DMS 273 treated with DMSO at 0.1 percent for 48 hours (cell line): ENCODE data around the gene DPF3.

ENCODE experiments used
- DNase-seq: peaks from one replicate; lab custom pipeline; 2025; lab: John Stamatoyannopoulos, UW

The DPF3 gene

DNA sequence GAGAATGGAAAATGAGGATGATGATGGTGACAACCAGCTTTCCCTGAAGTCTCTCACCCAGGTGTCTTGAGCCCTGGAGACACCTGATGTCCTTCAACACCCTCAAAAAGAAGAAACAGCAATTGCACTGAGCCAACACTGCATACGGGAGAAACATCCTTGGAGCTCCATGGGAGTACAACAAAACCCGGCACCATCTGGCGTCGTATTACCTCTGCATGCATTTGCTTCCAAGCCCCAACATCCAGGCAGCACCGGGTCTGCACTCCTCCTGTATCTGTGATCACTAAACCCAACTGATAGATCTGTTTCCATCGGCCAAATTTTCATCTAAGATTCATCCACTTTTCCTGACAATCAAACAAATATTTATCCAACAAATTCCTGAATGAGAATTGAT is 249.9 kb downstream of the DPF3 start:
- peak; percentile 74 for DNase-seq

DNA sequence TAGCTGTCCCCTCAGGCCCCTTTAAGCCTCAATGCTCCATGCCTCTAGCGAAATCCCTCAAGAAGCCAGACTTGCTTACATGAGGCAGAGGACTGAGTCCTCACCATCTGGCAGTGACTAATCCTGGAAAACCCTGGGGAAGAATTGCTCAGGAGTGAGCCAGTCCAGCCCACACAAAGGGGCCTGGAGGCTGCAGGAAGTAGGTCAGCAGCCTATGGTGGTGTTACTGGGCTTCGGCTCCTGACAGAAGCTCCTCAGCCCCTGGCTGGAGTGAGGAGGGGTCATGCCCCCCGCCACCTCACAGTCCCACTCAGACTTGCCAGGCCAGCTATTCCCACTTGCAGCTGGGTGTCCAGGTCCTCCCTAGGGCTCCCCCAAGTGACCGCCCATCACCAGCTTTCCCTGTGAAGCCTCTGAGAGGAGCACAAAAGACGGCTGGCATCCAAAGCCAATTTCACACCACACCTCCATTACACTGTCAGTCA is 250.5 kb downstream of the DPF3 start:
- DNase-seq, result peak; percentile 89

DNA sequence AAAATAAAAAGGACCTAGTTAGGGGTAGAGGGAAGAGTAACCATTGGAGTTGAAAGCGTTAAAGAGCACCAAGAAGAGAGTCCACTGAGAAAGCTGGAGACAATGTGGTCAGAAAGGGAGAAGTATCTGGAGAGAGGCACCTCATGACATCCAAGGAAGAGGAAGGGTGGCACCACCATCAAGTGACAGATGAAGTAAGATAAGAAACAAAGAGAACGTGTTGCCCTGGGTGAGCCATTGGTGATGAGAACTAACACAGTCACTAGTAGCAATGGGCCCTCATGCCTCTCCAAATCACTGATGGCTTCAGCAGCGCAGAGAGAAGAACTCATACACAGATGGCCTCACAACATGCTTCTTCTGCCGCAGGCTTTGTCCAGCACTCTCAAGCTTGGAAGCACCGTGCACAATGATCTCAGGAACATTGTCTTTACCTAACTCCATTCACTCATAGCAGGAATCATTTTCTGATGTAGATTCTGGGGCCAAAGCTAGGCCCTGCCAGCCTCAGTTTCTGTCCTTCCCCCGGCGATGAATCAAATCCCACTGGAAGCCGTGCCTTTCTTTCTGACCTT is 252.9 kb downstream of the DPF3 start:
- DNase-seq, result no peak

DNA sequence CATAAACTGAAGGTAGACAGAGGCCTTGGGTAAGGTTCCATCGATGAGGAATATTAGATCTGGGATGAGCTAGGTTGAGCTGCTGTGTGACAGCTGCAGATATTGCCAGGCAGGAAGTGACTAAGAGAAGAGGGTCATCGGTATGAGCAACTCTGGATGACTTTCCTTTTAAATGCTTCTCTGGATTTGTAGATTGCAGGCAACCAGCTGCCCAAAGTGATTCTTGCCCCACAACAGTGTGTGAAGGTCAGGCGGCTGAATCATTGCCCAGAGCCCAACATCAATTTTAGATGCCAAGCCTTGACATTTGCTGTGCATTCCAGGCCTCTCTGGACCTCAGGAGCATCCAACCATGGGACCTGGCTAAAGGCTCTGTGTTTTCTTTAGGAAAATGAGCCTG is 255.9 kb downstream of the DPF3 start:
- no peak for DNase-seq

DNA sequence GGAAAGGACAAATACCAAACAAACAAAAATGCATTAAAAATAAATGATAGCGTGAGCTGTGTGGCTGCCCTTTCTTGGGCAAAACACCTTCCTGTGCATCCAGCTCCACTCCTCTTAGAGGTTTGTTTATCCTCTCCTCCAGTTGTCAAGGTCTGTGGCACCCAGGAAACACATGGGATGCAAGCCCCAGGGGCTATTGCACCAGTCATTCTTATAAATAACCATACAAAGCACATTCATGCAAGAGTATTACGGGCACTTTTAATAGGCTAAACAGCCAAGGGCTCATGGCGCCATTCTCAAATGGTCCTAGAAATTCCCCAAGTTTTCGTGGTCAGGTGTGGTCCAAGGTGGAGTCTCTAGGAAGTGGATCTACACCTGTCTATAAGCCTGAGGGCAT is 257.0 kb downstream of the DPF3 start:
- no peak for DNase-seq

DNA sequence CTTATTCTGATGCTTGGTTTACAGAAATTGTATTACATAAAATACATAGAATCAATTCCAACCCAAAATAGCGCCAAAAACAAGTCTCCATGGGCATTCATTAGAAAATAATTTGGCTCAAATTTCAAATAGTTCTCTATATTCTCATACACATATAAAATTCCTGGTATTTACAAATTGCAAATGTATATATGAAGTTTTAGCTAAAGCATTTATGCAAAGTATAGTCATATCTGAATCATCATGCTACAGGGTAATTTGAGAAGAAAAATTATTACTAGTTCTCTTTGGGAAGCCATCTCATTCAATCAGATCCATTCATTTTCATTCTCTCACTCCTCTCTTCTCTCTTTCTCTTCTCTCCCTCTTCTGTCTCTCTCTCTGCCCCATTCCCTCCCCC is 257.8 kb downstream of the DPF3 start:
- no peak for DNase-seq

DNA sequence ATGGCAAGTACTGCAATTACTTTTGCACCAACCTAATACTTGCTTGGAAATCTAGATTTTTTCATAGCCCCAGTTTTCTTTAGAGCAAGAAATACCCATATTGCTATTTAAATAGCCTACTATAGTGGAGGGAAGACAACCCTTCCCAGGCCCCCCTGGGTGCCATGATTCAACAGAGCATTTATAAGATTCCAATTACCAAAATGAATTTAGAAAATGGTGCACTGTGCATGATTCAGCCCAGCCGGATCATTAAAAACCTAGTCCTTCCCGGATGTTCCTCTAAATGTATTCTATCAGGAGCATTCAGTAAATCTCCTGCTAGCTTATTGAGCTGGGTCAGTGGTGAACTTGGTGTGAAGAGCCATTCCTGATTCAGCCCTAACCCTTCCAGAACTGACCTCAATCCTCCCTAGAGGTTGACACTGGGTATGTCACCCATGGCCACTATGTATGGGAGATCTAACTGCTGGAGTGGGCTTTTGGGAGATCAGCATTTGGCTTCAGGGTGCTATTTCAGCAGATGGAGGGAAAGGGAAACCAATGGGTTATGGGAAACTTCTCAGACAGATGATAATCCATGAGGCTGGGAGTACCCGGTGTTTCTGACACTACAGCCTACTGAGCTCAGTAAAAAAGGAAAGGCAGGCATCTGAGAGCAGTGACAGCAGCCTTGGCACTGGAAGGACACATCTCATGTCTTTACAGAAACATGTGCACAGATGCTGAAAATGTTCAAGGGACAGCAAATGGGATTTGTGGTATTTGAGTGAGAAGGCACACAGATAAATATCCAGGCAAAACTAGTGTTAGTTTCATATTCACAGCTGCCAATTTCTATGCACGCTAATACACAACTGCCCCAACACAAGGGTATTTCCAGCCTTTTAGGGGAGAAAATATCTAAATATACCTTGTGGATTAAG is 258.9 kb downstream of the DPF3 start:
- DNase-seq, result no peak

DNA sequence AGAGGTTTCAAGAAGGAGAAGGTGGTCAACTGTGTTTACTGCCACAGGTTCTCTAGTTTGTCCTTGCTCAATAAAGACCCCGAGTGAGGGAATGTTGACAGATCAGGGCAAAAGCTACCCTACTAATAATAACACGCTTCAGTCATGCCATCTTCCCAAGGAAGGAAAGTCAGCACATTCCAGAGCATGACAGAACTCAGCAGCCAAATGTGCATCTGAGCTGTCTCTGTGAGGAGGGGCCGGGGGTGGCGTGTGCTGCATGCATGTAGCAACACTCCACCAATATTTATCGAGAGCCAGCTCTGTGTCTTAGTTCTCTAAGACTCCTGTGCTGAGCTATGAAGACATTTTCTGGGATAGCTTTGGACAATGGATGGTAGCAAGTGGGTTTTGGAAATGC is 260.4 kb downstream of the DPF3 start:
- no peak for DNase-seq

DNA sequence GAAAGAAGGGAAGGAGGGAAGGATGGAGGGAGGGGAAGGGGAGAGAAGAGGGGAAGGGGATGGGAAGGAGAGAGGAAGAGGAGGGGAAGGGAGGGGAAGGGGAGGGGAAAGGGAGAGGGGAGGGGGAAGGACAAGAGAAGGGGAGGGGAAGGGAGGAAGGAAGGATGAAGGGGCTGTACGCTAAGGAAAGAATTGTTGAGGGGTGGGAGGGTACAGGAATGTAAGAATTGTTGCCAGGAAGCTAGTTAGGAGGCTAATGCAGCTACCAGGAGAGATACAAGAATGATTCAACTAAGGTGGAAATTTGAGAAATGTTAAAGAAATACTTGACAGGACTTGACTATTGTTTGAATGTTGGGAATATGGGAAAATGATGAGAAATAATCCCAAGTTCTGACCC is 261.2 kb downstream of the DPF3 start:
- DNase-seq, result no peak

DNA sequence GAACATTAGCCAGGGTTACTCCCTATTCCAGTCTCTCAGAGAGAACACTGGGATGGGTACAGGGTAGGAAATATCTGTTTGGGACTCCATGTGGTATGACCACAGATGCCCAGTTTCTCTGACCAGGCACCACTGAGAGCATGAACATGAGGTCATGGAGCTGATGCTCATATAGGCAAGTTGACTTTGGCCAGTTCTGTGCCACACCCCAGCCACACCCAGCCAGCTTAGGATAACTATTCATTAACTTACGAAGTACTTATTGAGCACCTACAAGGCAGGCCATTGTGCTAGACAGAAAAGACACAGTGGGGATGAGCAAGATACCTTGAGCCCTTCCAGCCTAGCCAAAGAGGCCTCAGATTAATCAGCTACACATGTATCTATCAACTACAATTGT is 262.5 kb downstream of the DPF3 start:
- no peak for DNase-seq

DNA sequence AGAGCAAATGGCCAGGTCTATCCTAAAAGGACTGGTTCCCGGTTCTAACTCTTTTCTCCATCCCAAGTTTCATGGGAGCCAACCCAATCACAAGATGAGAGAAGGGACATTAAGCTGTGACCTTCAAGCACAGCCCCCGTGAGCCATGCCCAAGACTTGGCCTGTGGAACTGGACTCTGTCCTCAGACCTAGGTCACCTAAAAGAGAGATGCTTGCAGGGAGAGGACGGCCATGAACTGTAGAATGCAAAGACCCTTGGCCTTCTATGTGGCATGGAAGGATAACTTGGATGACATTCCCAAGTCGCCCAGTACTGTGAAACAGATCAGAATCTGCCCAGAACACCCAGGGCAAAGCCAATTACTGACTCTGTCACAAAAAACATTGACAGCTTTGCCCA is 263.5 kb downstream of the DPF3 start:
- DNase-seq, result no peak

DNA sequence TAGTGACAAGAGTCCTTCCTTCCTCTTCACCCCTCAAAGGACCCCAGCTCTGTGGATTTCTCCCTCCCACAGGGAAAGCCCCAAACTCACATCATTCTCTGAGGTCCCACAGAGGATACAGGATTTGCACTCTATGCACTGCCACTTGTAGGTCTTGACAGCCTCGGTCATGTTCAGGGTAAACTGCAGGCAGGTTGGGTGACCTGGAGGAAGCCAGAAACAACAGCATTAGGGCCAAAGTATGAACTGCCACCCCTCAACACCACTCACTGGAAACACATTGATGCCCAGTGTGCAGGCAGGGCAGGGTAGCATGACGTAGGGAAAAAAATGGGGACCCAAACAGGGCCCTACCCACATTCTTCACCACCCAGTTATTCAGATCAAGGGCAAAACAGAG is 264.4 kb downstream of the DPF3 start:
- DNase-seq, result no peak

DNA sequence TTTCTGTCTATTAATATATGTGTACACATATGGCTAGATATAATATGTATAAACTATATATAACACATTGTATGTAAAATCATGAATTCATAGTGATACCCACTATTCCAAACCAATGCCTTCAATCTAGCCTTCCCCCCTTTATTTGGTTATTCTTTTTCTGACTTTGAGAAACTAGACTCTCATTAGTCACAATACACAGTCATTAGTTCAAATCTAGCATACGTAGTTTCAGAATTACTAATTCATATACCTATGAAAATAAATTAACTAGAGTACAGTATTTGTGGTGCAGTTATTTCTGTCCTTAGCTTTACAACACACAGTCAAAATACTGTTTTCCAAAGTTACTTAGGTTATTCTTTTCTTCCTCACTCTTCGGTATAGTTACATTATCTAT is 268.2 kb downstream of the DPF3 start:
- no peak for DNase-seq

DNA sequence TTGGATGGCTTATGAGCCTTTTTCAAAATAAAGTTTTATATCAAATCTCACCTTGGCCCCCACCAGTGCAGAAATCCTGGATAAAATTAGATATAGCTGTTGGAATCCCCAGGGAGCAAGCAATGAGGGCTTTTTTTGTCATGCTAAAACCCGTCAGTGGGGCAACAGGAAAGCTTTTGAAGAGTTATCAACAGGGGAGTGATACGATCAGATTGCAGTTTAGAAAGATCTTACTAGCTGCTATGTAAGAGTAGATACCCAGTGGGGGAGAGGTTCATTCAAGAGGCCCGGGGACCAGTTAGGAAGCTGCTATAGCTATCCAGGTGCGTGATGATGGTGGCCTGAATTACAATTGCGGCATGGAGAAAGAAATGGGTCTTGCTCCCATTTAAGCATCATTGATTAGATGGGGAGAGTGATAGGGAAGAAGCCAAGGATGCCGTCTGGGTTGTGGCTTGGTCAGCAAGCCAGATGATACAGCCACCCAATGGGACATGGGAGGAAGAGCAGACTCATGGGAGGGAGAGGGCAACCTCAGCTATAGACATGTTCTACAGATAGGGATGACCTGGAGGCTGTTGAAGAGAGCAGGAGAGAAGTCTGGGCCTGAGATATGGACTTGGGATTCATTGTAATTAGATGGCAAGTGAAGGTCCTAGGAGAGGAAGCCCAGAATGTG is 272.4 kb downstream of the DPF3 start:
- no peak for DNase-seq

DNA sequence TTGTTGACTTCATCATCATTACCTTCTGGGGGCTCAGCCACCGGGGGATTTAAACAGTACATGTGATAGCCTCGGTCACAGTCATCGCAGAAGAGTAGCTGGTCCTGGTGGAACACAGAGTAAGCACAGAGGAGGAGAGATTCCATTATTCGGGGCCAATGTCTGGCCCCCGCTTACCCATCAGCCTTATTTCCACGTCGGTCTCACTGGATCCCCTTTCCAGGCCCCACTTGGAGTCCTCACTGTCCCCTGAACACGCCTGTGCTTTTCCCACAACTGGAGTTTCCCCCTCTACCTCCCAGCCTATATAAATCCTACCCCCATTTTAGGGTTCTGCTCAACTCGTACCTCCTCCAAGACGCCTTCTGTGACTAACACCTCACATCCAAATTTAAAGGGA is 274.0 kb downstream of the DPF3 start:
- DNase-seq, result no peak

DNA sequence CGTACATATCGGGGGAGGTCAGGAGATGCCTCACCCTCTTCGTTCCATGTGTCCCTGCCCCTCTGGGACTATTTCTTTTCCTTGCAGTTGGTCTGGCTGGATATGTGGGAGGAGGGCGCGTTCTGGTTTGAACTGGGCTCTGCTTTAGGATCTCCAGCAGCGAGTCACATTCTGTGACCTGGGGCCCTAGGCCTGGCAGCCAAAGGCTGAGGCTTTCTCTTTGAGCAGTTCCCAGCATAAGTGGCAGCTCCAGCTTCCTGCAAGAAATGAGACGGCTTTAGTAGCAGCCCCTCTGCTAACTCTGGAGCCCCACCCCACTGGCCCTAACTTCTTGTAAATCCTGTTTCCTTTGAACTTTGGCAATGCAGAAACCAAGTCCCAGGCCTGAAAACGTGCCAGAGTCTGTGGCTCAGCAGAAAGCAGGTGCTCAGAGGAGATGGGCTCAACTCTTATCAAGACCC is 274.8 kb downstream of the DPF3 start:
- no peak for DNase-seq

DNA sequence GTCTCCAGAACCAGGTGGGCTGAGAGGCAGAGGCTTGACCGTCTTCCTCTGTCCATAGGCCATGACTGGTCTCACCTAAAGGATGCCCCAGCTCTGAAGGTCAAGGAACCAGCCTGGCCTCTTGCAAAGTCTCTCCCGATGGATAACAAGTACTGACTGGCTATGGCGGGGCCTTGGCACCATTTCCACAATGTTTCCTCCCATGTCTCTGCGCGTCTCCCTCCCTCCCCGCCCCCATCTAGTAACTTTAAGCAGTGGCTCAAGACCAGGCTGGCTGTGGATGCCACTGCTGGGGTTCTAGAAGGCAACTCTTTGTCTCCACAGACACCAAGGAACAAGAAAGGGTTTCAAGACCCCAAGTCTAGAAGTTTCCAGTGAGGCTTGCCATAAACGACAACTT is 275.5 kb downstream of the DPF3 start:
- DNase-seq, result no peak

DNA sequence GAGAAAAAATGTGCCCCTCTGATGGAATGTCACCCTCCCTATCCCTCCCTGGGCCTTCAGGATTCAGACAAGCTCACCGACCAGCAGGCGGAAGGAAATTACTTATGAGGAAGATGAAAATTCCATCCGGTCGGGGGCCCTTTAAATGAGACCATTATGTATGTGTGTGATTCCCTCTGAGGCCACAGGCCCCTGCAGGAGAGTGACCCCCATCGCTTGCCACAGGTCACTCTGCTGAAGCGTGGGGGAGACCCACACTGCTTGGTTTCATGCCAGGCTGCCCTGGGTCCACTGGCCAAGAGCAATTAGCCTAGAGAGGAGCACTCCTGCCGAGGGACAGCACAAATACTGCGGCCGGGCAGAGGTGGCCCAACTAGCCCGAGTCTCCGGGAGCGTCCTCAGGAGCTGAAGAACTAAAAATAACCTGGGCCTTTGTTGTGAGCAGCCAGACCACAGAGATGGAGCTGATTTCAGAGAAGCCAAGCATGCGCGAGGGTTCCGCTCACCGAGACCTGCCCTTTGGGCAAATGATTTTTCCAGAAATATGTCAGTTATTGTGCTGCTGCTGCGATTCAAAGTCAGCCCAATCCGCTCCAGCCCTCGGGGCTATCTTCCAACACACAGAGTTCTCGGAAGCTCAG is 276.4 kb downstream of the DPF3 start:
- no peak for DNase-seq

DNA sequence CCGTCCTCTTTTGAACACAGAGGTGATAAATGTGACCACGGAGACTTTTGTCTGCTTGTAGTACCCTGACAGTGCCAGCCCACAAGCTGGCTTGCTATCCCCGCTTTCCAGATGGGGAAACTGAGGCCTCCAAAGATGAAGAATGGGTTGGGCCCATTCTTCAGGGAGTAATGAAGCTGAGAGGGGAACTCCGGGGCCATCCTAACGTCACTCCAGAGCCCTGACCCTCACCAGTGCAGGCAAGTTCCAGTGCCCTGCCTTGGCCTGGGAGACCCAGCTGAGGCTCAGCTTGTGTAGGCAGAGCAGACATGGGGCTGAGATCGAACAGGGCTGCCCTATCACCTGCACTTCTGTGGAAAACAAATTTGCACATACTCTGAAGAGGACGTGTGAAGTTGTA is 277.1 kb downstream of the DPF3 start:
- no peak for DNase-seq

DNA sequence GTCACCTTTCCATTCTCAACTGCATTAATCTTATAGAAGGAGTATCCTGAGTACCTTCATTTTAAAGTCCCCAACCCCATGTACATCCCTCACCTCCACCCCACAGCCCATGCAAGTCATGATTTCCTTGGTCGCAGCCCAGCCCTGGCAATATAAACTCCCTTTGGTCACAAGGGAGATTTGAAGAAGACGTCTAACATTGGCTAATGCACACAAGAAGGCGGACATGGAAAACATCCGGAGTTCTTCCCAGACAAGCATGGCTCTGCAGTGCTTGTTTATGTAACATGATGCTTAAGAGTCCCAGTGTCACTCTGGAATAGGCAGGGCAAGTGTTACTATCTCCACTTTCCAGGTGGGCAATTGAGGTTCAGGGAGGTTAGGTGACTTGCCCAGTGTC is 277.6 kb downstream of the DPF3 start:
- DNase-seq, result no peak

DNA sequence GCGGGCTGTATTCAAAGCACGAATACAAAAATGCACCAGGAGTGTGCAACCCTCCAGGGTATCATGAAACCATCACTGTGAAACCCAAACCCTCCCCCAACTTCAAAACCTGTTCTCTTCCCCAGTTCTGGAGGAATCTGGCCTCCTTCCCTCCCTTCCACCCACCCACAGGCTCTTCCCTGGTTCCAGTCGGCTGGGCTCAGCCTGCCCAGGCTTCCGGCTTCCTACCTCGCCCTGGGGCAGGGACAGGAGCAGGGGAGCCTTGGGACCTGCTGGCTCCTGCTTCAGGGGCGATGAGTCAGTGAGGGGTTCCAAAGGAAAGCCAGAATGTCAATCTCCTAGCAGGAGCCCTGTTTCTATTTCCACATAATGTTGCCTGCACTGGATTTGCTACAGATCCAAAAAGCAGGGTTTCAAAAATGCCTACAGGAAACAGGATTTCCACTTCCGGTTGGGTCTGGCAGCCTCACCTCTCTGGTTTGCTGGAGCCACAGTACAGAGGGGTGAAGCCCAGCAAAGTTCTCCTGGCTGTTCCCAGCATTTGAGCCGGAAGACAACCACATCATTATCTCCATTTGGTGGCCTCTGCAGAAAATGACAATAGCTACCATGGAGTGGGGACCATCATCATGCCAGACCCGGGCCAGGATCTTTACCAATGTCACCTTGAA is 278.3 kb downstream of the DPF3 start:
- no peak for DNase-seq

DNA sequence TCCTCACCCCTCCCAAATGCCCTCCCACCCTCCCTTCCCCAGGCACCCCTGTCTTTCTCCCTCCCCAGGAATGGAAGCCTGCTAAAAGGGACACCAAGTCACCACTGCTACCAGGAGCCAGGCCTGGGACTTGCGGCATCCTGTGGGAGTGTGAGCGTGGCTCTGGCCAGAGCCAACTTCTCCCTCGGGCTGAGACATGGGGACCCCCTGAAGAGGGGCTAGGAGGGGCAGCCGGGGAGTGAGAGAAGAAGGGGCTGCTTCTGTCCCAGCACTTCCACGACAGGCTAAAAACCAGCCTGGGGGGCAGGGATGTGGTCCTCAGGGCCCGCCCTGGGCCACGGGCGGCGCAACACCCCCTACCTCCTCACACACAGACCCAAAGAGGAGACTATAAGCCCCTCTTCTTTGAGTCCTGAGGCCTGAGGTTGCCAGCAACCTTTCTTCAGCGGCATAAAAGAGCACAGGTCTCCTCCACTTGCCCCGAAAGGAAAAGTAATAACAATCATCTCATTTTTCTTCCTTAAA is 278.9 kb downstream of the DPF3 start:
- no peak for DNase-seq
